ENCODE data around the gene DHX40. TPM values are rescaled to one million over a fixed set of nuclear protein-coding genes. Genes with fewer than 3 reads are reported as not detected.
A peak's percentile ranks its signal among the peaks of the same experiment; 100 is the strongest.

The DHX40 gene
- total and polyA plus RNA-seq, 2 of the 13 experiments (the other 11 are each of a cell fraction or from before 2014, with no cell fraction given) = 22.2 to 37.0 TPM

DNA sequence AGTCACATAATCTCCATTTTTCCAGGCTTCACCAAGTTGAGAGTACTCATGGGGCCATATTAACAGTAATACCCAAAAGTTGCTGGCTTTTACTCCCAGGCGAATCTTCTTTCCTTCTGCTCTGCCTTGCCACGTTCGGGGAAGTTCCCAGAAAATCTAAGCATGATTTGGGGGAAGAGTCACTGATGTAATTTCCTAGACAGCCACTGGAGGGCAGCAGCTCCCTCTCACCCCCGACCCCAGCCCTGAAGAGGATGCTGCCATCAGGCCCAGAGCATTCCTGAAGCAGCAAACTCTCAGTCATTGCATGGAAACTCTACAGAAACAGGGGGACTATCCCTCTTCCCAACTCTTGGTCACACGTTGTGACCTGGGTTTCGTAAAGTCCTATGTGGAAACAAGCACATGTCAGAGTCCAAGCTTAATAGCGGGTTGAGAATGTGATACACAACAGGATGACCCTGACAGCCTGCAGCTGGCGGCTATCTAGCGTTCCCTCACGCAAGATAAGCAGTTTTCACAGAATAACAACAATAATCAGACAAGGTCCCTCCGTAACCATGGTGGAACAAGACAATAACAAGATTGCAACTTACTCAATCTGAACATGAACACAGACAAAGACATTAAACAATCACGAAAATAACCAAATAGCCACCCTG is 43.8 kb upstream of the DHX40 start (continued):
- TF ChIP-seq, protein P1, sequence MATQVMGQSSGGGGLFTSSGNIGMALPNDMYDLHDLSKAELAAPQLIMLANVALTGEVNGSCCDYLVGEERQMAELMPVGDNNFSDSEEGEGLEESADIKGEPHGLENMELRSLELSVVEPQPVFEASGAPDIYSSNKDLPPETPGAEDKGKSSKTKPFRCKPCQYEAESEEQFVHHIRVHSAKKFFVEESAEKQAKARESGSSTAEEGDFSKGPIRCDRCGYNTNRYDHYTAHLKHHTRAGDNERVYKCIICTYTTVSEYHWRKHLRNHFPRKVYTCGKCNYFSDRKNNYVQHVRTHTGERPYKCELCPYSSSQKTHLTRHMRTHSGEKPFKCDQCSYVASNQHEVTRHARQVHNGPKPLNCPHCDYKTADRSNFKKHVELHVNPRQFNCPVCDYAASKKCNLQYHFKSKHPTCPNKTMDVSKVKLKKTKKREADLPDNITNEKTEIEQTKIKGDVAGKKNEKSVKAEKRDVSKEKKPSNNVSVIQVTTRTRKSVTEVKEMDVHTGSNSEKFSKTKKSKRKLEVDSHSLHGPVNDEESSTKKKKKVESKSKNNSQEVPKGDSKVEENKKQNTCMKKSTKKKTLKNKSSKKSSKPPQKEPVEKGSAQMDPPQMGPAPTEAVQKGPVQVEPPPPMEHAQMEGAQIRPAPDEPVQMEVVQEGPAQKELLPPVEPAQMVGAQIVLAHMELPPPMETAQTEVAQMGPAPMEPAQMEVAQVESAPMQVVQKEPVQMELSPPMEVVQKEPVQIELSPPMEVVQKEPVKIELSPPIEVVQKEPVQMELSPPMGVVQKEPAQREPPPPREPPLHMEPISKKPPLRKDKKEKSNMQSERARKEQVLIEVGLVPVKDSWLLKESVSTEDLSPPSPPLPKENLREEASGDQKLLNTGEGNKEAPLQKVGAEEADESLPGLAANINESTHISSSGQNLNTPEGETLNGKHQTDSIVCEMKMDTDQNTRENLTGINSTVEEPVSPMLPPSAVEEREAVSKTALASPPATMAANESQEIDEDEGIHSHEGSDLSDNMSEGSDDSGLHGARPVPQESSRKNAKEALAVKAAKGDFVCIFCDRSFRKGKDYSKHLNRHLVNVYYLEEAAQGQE (IDR thresholded peaks at IDR 0.05; ENCODE audit: borderline replicate concordance in 1 of 2, low read depth in 1 of 2, low read length in 2 of 2) = no peak
- TF ChIP-seq TAF1 (CRISPR knock-in tag; IDR thresholded peaks at IDR 0.05) (no peak), ZNF503 (CRISPR knock-in tag; IDR thresholded peaks at IDR 0.05) (no peak), ZEB1 (IDR thresholded peaks at IDR 0.05; ENCODE audit: insufficient replicate concordance, low read depth) (no peak), CCDC6 (CRISPR knock-in tag; IDR thresholded peaks at IDR 0.05) (no peak), AKAP8 (CRISPR knock-in tag; IDR thresholded peaks at IDR 0.05) (no peak), ZBTB2 (CRISPR knock-in tag; IDR thresholded peaks at IDR 0.05; ENCODE audit: low read depth) (0 out of 2 replicates have a peak, but pooled peaks have one; percentile 30), MYC (CRISPR knock-in tag; IDR thresholded peaks at IDR 0.05; ENCODE audit: borderline replicate concordance) (peak; percentile 59; the same call in 1 of the 2 replicates), KDM6A (CRISPR knock-in tag; IDR thresholded peaks at IDR 0.05; ENCODE audit: low read depth) (no peak), ZNF142 (CRISPR knock-in tag; IDR thresholded peaks at IDR 0.05) (0 out of 2 replicates have a peak, but pooled peaks have one; percentile 25)
- TF ChIP-seq, protein P2, sequence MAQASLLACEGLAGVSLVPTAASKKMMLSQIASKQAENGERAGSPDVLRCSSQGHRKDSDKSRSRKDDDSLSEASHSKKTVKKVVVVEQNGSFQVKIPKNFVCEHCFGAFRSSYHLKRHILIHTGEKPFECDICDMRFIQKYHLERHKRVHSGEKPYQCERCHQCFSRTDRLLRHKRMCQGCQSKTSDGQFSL (CRISPR knock-in tag; IDR thresholded peaks at IDR 0.05) = no peak
- TF ChIP-seq, protein P3, sequence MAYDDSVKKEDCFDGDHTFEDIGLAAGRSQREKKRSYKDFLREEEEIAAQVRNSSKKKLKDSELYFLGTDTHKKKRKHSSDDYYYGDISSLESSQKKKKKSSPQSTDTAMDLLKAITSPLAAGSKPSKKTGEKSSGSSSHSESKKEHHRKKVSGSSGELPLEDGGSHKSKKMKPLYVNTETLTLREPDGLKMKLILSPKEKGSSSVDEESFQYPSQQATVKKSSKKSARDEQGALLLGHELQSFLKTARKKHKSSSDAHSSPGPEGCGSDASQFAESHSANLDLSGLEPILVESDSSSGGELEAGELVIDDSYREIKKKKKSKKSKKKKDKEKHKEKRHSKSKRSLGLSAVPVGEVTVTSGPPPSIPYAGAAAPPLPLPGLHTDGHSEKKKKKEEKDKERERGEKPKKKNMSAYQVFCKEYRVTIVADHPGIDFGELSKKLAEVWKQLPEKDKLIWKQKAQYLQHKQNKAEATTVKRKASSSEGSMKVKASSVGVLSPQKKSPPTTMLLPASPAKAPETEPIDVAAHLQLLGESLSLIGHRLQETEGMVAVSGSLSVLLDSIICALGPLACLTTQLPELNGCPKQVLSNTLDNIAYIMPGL (CRISPR knock-in tag; IDR thresholded peaks at IDR 0.05; ENCODE audit: borderline replicate concordance in 1 of 2, low read depth in 1 of 2) = peak; percentile 68 to 86

Data from HepG2 (cell line).